Type B pancreatic cell (in vitro differentiated cells): Measurements from ENCODE around the gene TMEM217. TPM values are rescaled to one million over a fixed set of nuclear protein-coding genes. Genes with fewer than 3 reads are reported as not detected.

Experiments used
- DNase-seq: peaks from one replicate; pipeline ENCODE4 v3.0.0; 2021; ENCODE audit warnings: mixed read lengths; ENCODE audit not compliant: unreplicated experiment; ENCODE audit errors: extremely low spot score
- H3K27ac Mint-ChIP-seq: 2 replicates; pipeline ENCODE4 v1.8.0; 2021; ENCODE audit warnings: mild to moderate bottlenecking, mixed read lengths
- H3K27me3 Mint-ChIP-seq: 2 replicates; pipeline ENCODE4 v1.8.0; 2021; ENCODE audit warnings: mixed read lengths
- H3K36me3 Mint-ChIP-seq: 2 replicates; pipeline ENCODE4 v1.8.0; 2021; ENCODE audit warnings: mixed read lengths
- H3K4me1 Mint-ChIP-seq: one replicate; pipeline ENCODE4 v1.8.0; 2021; ENCODE audit warnings: mixed read lengths; ENCODE audit not compliant: unreplicated experiment
- H3K4me3 Mint-ChIP-seq: 2 replicates; pipeline ENCODE4 v1.8.0; 2021; ENCODE audit warnings: mild to moderate bottlenecking, mixed read lengths
- H3K9me3 Mint-ChIP-seq: 2 replicates; pipeline ENCODE4 v1.8.0; 2021; ENCODE audit warnings: mixed read lengths
- total RNA-seq: library from RNA; stranded (reverse); gene quantifications from 2 replicates; pipeline ENCODE4 v1.2.1, GENCODE V29; 2021; ENCODE audit warnings: low replicate concordance
- TF ChIP-seq, protein P1 (sequence below): fragments of 200-600 bp; sonication (generic); conservative IDR thresholded peaks from 2 replicates; pipeline ENCODE4 v1.5.0; 2021; ENCODE audit warnings: antibody characterized with exemption, mild to moderate bottlenecking

The TMEM217 gene
- total RNA-seq, 1 donor from 2014 or later, result 1.1 TPM

DNA sequence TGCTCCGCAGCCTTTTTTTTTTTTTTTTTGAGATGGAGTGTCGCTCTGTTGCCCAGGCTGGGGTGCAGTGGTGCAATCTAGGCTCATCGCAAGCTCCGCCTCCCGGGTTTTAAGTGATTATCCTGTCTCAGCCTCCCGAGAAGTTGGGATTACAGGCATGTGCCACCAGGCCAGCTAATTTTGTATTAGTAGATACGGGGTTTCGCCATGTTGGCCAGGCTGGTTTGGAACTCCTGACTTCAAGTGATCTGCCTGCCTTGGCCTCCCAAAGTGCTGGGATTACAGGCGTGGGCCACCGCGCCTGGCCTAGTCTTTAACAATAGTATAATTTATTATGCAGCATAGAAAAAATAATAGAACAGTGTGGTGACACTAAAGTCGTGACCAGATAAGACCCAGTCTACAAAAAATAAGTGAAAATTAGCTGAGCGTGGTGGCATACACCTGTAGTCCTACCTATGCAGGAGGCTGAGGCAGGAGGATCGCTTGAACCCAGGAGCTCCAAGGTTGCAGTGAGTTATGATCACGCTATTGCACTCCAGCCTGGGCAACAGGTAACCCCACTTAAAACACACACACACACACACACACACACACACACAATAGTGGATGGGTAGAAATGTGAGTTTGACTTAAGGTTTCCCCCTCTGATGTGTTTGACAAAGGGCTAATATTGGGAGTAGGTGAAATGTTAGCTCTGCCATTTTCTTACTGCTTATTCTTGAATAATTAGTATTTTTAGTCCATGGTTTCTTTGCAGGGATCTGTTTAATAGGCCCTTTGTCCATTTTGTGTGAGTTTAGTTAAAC, 81.5 kb downstream of the TMEM217 start:
- peaks cover 10% of the 10 kb centered on the region for H3K4me1 Mint-ChIP-seq
- H3K4me3 Mint-ChIP-seq, result no peak overlapping the region
- peaks cover 24% of the 10 kb centered on the region for H3K36me3 Mint-ChIP-seq
- H3K9me3 Mint-ChIP-seq, result no peaks in the 10 kb centered on the region
- H3K27ac Mint-ChIP-seq, result no peak overlapping the region
- TF ChIP-seq, protein P1, sequence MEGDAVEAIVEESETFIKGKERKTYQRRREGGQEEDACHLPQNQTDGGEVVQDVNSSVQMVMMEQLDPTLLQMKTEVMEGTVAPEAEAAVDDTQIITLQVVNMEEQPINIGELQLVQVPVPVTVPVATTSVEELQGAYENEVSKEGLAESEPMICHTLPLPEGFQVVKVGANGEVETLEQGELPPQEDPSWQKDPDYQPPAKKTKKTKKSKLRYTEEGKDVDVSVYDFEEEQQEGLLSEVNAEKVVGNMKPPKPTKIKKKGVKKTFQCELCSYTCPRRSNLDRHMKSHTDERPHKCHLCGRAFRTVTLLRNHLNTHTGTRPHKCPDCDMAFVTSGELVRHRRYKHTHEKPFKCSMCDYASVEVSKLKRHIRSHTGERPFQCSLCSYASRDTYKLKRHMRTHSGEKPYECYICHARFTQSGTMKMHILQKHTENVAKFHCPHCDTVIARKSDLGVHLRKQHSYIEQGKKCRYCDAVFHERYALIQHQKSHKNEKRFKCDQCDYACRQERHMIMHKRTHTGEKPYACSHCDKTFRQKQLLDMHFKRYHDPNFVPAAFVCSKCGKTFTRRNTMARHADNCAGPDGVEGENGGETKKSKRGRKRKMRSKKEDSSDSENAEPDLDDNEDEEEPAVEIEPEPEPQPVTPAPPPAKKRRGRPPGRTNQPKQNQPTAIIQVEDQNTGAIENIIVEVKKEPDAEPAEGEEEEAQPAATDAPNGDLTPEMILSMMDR, result no peak
- H3K27me3 Mint-ChIP-seq, result no peaks in the 10 kb centered on the region
- DNase-seq, result no peak

DNA sequence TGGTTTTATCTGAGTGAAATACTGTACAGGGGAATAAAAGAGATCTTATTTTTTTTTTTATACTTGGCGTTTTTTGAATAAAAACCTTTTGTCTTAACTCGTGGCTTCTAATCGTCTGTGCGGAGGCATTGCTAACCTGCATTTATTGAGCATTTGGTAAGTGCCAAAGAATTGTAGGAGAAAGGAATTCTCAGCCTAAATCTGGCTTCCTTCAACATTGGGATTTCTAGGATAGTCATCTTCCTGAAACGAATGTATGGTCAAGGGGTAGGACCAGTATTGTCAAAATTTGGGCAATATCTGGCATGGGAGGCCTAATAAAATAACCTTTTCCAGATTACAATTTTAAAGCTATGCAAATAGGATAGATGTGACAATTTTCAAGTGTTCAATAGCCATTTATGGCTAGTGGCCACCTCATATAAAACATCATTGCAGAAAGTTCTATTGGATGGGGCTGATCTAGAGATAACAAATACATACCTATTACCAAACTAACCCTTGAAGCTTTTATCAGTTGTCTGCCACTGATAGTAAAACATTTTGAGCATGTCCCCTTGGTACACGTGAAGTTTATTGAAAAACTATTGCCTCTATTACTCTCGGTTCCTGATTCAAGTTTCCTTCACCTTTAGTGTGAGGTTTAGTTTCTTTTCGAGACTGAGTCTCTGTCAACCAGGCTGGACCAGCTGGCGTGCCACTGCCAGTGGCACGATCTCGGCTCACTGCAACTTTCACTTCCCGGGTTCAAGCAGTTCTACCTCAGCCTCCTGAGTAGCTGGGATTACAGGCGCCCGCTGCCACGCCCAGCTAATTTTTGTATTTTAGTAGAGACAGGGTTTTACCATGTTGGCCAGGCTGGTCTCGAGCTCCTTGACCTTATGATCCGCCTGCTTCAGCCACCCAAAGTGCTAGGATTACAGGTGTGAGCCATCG, 82.3 kb downstream of the TMEM217 start:
- TF ChIP-seq, protein P1, result no peak
- Mint-ChIP-seq H3K27me3 (no peaks in the 10 kb centered on the region), H3K4me3 (peak overlapping the region; percentile 12), H3K27ac (no peak overlapping the region), H3K4me1 (peaks cover 10% of the 10 kb centered on the region), H3K9me3 (no peaks in the 10 kb centered on the region), H3K36me3 (peaks cover 24% of the 10 kb centered on the region)
- no peak for DNase-seq

DNA sequence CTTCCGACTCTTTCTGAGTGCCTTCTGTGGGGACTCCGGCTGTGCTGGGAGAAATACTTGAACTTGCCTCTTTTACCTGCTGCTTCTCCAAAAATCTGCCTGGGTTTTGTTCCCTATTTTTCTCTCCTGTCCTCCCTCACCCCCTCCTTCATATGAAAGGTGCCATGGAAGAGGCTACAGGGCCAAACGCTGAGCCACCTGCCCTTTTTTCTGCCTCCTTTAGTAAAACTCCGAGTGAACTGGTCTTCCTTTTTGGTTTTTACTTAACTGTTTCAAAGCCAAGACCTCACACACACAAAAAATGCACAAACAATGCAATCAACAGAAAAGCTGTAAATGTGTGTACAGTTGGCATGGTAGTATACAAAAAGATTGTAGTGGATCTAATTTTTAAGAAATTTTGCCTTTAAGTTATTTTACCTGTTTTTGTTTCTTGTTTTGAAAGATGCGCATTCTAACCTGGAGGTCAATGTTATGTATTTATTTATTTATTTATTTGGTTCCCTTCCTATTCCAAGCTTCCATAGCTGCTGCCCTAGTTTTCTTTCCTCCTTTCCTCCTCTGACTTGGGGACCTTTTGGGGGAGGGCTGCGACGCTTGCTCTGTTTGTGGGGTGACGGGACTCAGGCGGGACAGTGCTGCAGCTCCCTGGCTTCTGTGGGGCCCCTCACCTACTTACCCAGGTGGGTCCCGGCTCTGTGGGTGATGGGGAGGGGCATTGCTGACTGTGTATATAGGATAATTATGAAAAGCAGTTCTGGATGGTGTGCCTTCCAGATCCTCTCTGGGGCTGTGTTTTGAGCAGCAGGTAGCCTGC, 83.2 kb downstream of the TMEM217 start:
- peaks cover 10% of the 10 kb centered on the region for H3K4me1 Mint-ChIP-seq
- TF ChIP-seq, protein P1, result no peak
- no peaks in the 10 kb centered on the region for H3K27me3 Mint-ChIP-seq
- peak overlapping the region; percentile 42 for H3K4me3 Mint-ChIP-seq
- no peak for DNase-seq
- H3K36me3 Mint-ChIP-seq, result peaks cover 24% of the 10 kb centered on the region
- no peak overlapping the region for H3K27ac Mint-ChIP-seq
- no peaks in the 10 kb centered on the region for H3K9me3 Mint-ChIP-seq

DNA sequence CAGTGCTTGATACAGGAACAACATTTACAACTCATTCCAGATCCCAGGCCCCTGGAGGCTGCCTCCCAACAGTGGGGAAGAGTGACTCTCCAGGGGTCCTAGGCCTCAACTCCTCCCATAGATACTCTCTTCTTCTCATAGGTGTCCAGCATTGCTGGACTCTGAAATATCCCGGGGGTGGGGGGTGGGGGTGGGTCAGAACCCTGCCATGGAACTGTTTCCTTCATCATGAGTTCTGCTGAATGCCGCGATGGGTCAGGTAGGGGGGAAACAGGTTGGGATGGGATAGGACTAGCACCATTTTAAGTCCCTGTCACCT, 83.8 kb downstream of the TMEM217 start:
- Mint-ChIP-seq H3K27ac (no peak overlapping the region), H3K9me3 (no peaks in the 10 kb centered on the region), H3K4me1 (peaks cover 13% of the 10 kb centered on the region), H3K4me3 (no peak overlapping the region), H3K27me3 (no peaks in the 10 kb centered on the region), H3K36me3 (peaks cover 24% of the 10 kb centered on the region)
- TF ChIP-seq, protein P1, result no peak
- no peak for DNase-seq

DNA sequence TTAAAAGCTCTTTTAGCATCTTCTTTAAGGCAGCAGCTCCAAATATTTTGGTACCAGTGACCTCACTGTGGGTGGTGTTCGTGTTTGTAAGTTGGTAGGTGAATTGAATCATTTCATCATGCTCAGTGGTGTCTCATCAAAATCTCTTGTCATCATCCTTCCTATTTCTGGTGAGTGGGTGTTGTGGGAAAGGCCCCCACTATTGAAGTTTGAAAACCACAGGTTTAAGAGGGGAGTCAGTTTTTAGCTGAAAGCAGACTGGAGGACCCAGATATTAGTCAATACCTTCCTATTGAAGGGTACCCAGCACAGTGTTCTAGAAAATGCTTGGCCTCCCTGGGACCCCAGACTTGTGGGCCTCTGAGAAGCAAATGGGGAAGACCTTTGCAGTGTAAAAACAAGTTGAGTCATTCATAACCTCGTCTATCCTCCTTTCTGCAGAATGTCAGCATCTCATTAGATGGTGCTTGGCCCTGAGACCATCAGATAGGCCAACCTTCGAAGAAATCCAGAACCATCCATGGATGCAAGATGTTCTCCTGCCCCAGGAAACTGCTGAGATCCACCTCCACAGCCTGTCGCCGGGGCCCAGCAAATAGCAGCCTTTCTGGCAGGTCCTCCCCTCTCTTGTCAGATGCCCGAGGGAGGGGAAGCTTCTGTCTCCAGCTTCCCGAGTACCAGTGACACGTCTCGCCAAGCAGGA, 84.3 kb downstream of the TMEM217 start:
- Mint-ChIP-seq H3K27me3 (no peaks in the 10 kb centered on the region), H3K4me1 (peaks cover 18% of the 10 kb centered on the region), H3K4me3 (peak overlapping the region; percentile 58), H3K9me3 (no peaks in the 10 kb centered on the region), H3K36me3 (peaks cover 24% of the 10 kb centered on the region), H3K27ac (peak overlapping the region; percentile 18)
- TF ChIP-seq, protein P1, result no peak
- no peak for DNase-seq
